ENCODE data around the gene PEAK1. TPM values are rescaled to one million over a fixed set of nuclear protein-coding genes. Genes with fewer than 3 reads are reported as not detected.

PEAK1 gene
- total RNA-seq, 1 donor: 133 TPM

DNA sequence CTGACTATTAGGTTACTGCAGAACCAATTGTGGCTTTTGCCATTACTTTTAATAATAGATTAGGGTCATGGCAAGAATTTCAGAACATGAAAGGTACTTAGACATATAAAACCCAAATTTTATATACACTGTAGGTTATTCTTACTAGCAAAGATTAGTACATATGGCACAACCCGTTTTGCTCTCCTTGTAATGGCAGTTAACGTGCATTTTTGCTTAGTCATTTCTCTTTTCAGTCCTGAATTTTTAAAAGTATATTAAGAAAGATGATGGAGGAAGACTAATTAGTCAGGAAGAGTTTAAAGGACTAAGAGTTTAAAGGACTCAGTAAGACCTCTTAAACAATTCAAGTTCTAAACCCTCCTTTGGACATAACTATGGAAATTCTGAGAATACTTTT is 114.0 kb downstream of the PEAK1 start:
- TF ChIP-seq, protein P1, sequence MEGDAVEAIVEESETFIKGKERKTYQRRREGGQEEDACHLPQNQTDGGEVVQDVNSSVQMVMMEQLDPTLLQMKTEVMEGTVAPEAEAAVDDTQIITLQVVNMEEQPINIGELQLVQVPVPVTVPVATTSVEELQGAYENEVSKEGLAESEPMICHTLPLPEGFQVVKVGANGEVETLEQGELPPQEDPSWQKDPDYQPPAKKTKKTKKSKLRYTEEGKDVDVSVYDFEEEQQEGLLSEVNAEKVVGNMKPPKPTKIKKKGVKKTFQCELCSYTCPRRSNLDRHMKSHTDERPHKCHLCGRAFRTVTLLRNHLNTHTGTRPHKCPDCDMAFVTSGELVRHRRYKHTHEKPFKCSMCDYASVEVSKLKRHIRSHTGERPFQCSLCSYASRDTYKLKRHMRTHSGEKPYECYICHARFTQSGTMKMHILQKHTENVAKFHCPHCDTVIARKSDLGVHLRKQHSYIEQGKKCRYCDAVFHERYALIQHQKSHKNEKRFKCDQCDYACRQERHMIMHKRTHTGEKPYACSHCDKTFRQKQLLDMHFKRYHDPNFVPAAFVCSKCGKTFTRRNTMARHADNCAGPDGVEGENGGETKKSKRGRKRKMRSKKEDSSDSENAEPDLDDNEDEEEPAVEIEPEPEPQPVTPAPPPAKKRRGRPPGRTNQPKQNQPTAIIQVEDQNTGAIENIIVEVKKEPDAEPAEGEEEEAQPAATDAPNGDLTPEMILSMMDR (IDR thresholded peaks at IDR 0.05; ENCODE audit: extremely low read depth, low read depth, low read length): no peak
- Histone ChIP-seq H3K27ac (ENCODE audit: low read depth, low read length) (no peak overlapping the region), H3K4me3 (ENCODE audit: insufficient read depth, low read length) (no peak overlapping the region), H3K79me2 (ENCODE audit: insufficient read depth, low read length) (peaks cover 88% of the 10 kb centered on the region), H2AFZ (ENCODE audit: low read length) (no peak overlapping the region), H3K27me3 (ENCODE audit: insufficient read depth, low read length) (no peaks in the 10 kb centered on the region), H4K20me1 (ENCODE audit: insufficient read depth, low read length) (peaks cover 35% of the 10 kb centered on the region), H3K4me1 (ENCODE audit: insufficient read depth, low read length) (no peaks in the 10 kb centered on the region), H3K9me3 (ENCODE audit: low read depth, low read length) (no peaks in the 10 kb centered on the region), H3K36me3 (ENCODE audit: insufficient read depth, low read length) (no peaks in the 10 kb centered on the region), H3K4me2 (ENCODE audit: insufficient read depth, low read length) (no peak overlapping the region)
- no peak for DNase-seq (ENCODE audit: insufficient read length, low spot score, missing footprints)

DNA sequence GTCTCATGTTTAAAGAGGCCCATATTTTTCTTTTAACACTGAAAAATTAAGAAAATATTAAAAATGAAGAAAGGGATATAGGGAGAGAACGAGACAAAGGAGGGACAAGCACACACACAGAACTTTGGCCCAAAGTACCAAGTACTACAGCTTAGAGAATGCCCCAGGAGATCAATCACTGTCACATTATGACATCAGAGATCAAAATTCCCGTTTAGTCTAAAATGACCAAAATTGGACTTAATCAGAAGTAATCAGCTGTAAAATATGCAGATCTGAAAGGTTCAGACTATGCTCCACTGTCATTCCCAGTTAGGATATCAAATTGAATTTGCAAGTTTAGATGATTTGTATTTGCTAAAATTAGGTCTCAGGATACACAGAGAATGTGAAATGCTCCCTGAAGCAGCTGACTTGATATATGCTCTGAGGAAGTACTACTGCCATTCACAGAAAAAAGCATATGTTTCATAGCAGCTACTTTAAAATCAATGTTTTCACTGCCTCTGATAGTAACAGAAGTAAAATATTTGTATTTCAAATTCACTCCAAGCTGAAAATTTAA is 123.0 kb downstream of the PEAK1 start:
- Histone ChIP-seq H2AFZ (ENCODE audit: low read length) (no peak overlapping the region), H3K27me3 (ENCODE audit: insufficient read depth, low read length) (no peaks in the 10 kb centered on the region), H3K9me3 (ENCODE audit: low read depth, low read length) (no peaks in the 10 kb centered on the region), H3K4me2 (ENCODE audit: insufficient read depth, low read length) (no peak overlapping the region), H4K20me1 (ENCODE audit: insufficient read depth, low read length) (peaks cover 30% of the 10 kb centered on the region), H3K27ac (ENCODE audit: low read depth, low read length) (no peak overlapping the region), H3K36me3 (ENCODE audit: insufficient read depth, low read length) (no peaks in the 10 kb centered on the region), H3K79me2 (ENCODE audit: insufficient read depth, low read length) (peaks cover 60% of the 10 kb centered on the region), H3K4me3 (ENCODE audit: insufficient read depth, low read length) (no peak overlapping the region), H3K4me1 (ENCODE audit: insufficient read depth, low read length) (peaks cover 8% of the 10 kb centered on the region)
- peak; percentile 62 for DNase-seq (ENCODE audit: insufficient read length, low spot score, missing footprints)
- TF ChIP-seq, protein P1 (IDR thresholded peaks at IDR 0.05; ENCODE audit: extremely low read depth, low read depth, low read length): no peak

DNA sequence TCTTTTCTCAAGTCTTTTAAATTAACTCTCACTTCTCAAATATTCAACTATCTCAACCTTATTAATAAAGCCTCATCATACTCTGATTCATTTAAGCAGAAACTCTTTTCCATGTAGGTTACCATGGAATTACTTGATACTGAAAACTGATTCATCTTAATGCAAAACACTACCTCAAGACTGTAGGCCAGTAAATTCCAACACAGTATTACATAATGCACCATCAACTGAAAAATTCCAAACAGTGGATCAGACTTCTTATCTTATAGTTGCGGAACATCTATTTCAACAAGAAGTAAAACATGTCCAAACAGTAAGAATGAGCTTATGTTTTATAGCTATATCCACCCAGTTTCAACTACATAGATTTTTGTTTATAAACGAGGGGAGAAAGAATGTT is 124.5 kb downstream of the PEAK1 start:
- Histone ChIP-seq H2AFZ (ENCODE audit: low read length) (no peak overlapping the region), H4K20me1 (ENCODE audit: insufficient read depth, low read length) (peaks cover 32% of the 10 kb centered on the region), H3K4me3 (ENCODE audit: insufficient read depth, low read length) (no peak overlapping the region), H3K27ac (ENCODE audit: low read depth, low read length) (peak overlapping the region; percentile 42), H3K79me2 (ENCODE audit: insufficient read depth, low read length) (peaks cover 64% of the 10 kb centered on the region), H3K27me3 (ENCODE audit: insufficient read depth, low read length) (no peaks in the 10 kb centered on the region), H3K4me2 (ENCODE audit: insufficient read depth, low read length) (no peak overlapping the region), H3K4me1 (ENCODE audit: insufficient read depth, low read length) (peaks cover 8% of the 10 kb centered on the region), H3K9me3 (ENCODE audit: low read depth, low read length) (no peaks in the 10 kb centered on the region), H3K36me3 (ENCODE audit: insufficient read depth, low read length) (no peaks in the 10 kb centered on the region)
- DNase-seq (ENCODE audit: insufficient read length, low spot score, missing footprints): no peak
- TF ChIP-seq, protein P1 (IDR thresholded peaks at IDR 0.05; ENCODE audit: extremely low read depth, low read depth, low read length): no peak

DNA sequence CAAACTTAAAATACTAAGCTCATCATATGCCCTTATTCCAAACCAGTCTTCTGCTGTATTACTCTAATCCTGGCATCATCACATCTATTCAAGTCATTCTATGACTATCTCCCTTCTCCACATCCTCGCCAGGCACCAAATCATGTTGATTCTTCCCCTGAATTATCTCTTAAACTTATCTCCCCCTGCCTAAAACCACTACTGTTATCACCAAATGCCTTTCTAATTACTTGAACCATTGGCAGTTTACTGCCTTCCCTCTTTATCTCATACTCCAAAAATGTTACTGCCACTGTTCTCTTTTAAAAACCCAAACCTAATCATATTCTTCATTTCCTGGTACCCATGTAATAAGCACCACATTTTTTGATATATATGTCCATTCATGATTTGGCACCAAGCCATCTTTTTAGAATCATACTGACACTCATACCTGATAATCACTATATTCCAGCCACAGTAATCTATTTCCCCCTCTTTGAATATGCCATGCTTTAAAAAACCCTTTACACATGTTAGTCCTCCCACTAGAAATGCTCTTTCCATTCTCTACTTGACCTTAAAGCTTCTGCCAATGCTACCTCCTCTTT is 126.8 kb downstream of the PEAK1 start:
- TF ChIP-seq, protein P1 (IDR thresholded peaks at IDR 0.05; ENCODE audit: extremely low read depth, low read depth, low read length): no peak
- no peaks in the 10 kb centered on the region for H3K9me3 ChIP-seq (ENCODE audit: low read depth, low read length)
- H3K4me1 ChIP-seq (ENCODE audit: insufficient read depth, low read length): peaks cover 11% of the 10 kb centered on the region
- no peak overlapping the region for H2AFZ ChIP-seq (ENCODE audit: low read length)
- DNase-seq (ENCODE audit: insufficient read length, low spot score, missing footprints): no peak
- H3K27ac ChIP-seq (ENCODE audit: low read depth, low read length): no peak overlapping the region
- peaks cover 27% of the 10 kb centered on the region for H4K20me1 ChIP-seq (ENCODE audit: insufficient read depth, low read length)
- H3K36me3 ChIP-seq (ENCODE audit: insufficient read depth, low read length): no peaks in the 10 kb centered on the region
- peaks cover 74% of the 10 kb centered on the region for H3K79me2 ChIP-seq (ENCODE audit: insufficient read depth, low read length)
- no peak overlapping the region for H3K4me3 ChIP-seq (ENCODE audit: insufficient read depth, low read length)
- no peaks in the 10 kb centered on the region for H3K27me3 ChIP-seq (ENCODE audit: insufficient read depth, low read length)
- no peak overlapping the region for H3K4me2 ChIP-seq (ENCODE audit: insufficient read depth, low read length)

Measured in osteoblast (primary cell).